Nephron progenitor cell (in vitro differentiated cells): Measurements from ENCODE around the gene NOD2.

ENCODE experiments used
- DNase-seq: peaks from one replicate; pipeline ENCODE4 v3.0.0; 2021
- H3K27ac Mint-ChIP-seq: 2 replicates; pipeline ENCODE4 v1.8.0; 2021; ENCODE audit warnings: mild to moderate bottlenecking, moderate library complexity, mixed read lengths
- H3K27me3 Mint-ChIP-seq: 2 replicates; pipeline ENCODE4 v1.8.0; 2021; ENCODE audit warnings: mild to moderate bottlenecking, low read depth, mixed read lengths; ENCODE audit not compliant: poor library complexity
- H3K36me3 Mint-ChIP-seq: 2 replicates; pipeline ENCODE4 v1.8.0; 2021; ENCODE audit warnings: low read depth, mixed read lengths
- H3K4me1 Mint-ChIP-seq: 2 replicates; pipeline ENCODE4 v1.8.0; 2021; ENCODE audit warnings: mixed read lengths
- H3K4me3 Mint-ChIP-seq: 2 replicates; pipeline ENCODE4 v1.8.0; 2021; ENCODE audit warnings: mild to moderate bottlenecking, moderate library complexity, mixed read lengths
- H3K9me3 Mint-ChIP-seq: 2 replicates; pipeline ENCODE4 v1.8.0; 2021; ENCODE audit warnings: mild to moderate bottlenecking, moderate library complexity, mixed read lengths
- TF ChIP-seq, protein P1 (sequence below): fragments of 200-600 bp; sonication (generic); IDR thresholded peaks from 2 replicates; pipeline ENCODE4 v1.5.0; 2021; ENCODE audit warnings: antibody characterized with exemption

The NOD2 gene

DNA sequence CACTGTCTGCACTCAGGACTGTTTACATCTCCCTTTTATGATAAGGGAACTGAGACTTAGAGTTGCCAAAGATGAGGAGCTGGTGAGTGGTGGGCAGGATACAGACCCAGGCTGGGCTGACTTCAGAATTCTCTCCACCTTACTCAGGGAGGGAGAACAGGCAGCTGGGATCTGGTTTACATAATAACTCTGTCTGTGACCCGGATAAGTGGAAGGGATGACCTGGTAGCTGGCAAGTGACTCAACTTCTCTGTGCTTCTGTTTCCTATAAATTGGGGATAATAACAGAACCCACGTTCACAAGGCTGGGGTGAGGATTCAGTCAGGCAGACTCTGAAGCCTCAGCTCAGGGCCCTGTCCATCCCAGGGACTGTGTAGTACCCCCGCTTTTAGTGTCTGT is 14.9 kb upstream of the NOD2 start:
- Mint-ChIP-seq H3K4me1 (peaks cover under 1% of the 10 kb centered on the region), H3K4me3 (no peak overlapping the region), H3K9me3 (peaks cover 4% of the 10 kb centered on the region), H3K27me3 (peaks cover 5% of the 10 kb centered on the region), H3K36me3 (peaks cover 4% of the 10 kb centered on the region), H3K27ac (no peak overlapping the region)
- TF ChIP-seq, protein P1, sequence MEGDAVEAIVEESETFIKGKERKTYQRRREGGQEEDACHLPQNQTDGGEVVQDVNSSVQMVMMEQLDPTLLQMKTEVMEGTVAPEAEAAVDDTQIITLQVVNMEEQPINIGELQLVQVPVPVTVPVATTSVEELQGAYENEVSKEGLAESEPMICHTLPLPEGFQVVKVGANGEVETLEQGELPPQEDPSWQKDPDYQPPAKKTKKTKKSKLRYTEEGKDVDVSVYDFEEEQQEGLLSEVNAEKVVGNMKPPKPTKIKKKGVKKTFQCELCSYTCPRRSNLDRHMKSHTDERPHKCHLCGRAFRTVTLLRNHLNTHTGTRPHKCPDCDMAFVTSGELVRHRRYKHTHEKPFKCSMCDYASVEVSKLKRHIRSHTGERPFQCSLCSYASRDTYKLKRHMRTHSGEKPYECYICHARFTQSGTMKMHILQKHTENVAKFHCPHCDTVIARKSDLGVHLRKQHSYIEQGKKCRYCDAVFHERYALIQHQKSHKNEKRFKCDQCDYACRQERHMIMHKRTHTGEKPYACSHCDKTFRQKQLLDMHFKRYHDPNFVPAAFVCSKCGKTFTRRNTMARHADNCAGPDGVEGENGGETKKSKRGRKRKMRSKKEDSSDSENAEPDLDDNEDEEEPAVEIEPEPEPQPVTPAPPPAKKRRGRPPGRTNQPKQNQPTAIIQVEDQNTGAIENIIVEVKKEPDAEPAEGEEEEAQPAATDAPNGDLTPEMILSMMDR, result no peak
- DNase-seq, result no peak

DNA sequence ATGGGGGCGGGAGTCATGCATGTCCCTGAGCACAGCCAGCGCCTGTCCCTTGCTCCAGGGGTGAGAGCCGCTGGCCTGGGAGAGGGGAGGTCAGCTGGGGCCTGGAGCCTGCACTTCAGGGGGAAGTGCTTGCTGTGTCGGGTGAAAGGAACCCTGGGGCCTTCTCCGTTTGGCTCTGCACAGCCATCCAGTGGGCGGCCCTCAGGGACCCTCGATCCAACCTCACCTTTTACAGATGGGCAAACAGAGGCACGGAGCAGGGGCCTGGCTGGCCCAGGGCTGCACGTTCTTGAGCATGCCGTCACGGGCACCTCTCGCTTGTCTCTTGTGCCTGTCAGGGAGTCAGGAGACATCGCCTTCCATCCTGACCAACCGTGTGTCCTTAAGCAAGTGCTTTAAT is 14.1 kb upstream of the NOD2 start:
- DNase-seq, result no peak
- Mint-ChIP-seq H3K4me1 (peaks cover 4% of the 10 kb centered on the region), H3K9me3 (no peaks in the 10 kb centered on the region), H3K36me3 (no peaks in the 10 kb centered on the region), H3K27ac (no peak overlapping the region), H3K27me3 (peaks cover 5% of the 10 kb centered on the region), H3K4me3 (no peak overlapping the region)
- TF ChIP-seq, protein P1, result no peak

DNA sequence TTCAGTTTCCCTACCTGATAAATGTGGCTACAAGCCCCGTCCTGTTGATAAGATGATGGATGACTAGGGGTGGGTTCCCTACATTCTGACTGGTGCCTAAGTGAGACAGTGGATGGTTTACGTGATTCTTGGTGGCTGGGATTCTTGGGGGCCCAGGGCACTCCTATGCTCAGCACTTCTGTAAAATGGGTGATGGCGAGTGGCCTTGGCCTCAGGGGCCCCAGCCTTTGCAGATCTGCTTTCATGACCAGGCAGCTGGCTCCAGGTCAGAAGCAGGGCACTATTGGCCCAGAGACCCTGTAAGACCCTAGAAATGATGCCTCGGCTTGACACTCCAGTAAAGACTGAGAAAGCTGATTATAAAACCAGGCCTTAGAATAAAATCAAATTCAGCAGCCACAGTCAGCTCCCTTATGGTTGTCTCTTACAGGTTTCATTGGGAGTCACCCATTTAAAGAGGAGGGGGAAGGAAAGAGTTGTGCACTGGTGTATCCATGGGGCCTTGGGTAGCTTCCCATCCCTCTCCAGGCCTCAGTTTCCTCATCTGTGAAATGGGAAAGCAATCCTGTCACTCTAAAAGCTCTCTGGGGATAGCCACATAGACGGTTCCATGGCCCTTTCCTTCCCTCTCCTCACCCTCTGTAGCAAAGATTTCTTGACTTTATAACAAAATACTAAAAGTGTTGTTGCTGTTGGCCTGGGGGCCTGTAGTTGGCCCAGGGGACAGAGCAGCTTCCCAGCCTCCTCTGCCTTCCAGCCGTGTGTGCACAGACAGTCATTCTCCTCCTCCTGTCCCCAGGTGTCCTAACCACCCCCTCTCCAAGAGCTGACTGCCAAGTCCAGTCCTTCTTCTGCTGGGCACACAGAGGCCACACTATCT is 13.5 kb upstream of the NOD2 start:
- H3K4me1 Mint-ChIP-seq, result peaks cover 4% of the 10 kb centered on the region
- H3K27me3 Mint-ChIP-seq, result peaks cover 5% of the 10 kb centered on the region
- no peak overlapping the region for H3K27ac Mint-ChIP-seq
- H3K36me3 Mint-ChIP-seq, result no peaks in the 10 kb centered on the region
- no peak for DNase-seq
- no peak overlapping the region for H3K4me3 Mint-ChIP-seq
- no peaks in the 10 kb centered on the region for H3K9me3 Mint-ChIP-seq
- TF ChIP-seq, protein P1, result no peak

DNA sequence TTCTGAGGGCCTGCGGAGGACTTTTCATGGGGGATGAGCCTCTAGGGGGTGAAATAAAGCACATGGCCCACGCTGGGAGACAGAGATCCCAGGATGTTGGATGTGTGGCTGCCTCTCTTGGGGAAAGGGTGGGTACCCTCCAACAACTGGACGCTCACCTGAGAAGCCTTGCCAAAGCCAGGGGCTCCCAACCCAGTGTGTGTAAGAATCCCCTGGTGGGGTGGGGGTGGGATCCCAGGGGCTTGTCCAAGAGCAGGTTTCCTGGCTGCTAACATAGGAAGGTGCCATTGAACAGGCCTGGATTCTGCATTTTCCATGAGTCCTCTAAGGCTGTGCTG is 12.9 kb upstream of the NOD2 start:
- TF ChIP-seq, protein P1, result no peak
- Mint-ChIP-seq H3K36me3 (no peaks in the 10 kb centered on the region), H3K4me3 (no peak overlapping the region), H3K9me3 (no peaks in the 10 kb centered on the region), H3K27me3 (peaks cover 5% of the 10 kb centered on the region), H3K4me1 (peaks cover 4% of the 10 kb centered on the region), H3K27ac (no peak overlapping the region)
- DNase-seq, result no peak

DNA sequence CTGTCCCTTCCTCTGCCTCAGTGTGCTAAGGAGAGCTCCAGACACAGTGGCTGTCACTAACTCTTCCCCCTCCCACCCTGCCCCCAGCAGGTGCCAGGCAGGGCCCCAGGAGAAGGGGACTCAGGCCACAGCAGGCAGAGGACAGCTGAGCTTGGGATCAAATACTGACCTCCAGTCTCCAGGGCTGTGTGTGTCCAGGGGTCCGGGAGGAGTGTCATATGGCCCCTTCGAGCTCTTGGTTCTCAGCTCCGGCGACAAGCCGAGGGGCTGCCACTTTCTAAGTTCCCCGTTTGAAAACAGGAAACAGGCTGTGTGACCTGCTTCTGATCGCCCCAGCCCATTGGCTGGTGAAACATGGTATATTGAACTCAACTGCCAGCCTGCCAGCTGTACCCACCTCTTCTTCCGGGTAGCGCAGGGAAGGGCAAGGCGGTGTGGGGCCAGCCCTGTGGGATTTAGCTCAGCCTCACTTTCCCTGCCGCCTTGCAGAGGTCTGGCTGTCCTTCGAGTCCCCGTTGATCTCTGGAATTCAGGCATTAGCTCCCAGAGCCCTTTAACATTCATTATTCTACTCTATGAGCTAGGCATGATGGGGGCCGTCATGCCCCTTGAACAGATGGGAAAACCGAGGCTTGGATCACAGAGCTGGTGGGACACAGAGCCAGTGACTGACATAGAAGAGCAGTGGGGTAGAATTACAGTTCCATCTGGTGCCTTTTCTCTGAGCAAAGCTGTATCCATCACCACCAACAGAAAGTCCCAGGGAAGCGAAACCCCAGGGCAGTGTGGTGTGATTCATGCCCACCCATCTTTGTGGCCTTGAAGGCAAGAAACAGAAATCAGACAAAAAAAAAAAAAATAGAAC is 12.2 kb upstream of the NOD2 start, which contains the start of gene SNX20:
SNX20 (minus strand) TSS at position 292 of the 865 bp plus-strand sequence. CDS start 3,786 bp downstream, outside the sequence.
- Mint-ChIP-seq H3K9me3 (no peaks in the 10 kb centered on the region), H3K4me3 (no peak within 1 kb of the TSS), H3K27me3 (peaks cover 8% of the 10 kb centered on the region), H3K27ac (no peak within 1 kb of the TSS), H3K4me1 (peaks cover 4% of the 10 kb centered on the region), H3K36me3 (no peaks in the 10 kb centered on the region)
- TF ChIP-seq, protein P1, result no peak
- DNase-seq, result no peak
